HCT116 (cell line): ENCODE data around the gene C20orf144. TPM values are rescaled to one million over a fixed set of nuclear protein-coding genes. Genes with fewer than 3 reads are reported as not detected.

Experiments
- ATAC-seq: fragments of 200-7000 bp; cut with Tn5 transposase; 2 replicates; pipeline ENCODE4 v1.9.1; 2020; ENCODE audit warnings: mild to moderate bottlenecking, moderate library complexity
- BruUV-seq: library from RNA; stranded (reverse); fragments of 400-500 nt; replicated peaks from 2 replicates; lab custom pipeline; 2021; lab: Mats Ljungman, UMichigan
- CTCF ChIA-PET: fragments of 300-600 bp; sonication (Branson Sonifier 250); formaldehyde crosslinking; loops from one replicate; lab custom pipeline; 2021; ENCODE audit warnings: antibody characterized with exemption; lab: Charles Lee
- POLR2A ChIA-PET: fragments of 300-600, 350-600 bp; sonication (Branson Sonifier 250); formaldehyde crosslinking; loops from one replicate; lab custom pipeline; 2021; ENCODE audit warnings: antibody characterized with exemption; lab: Charles Lee
- RAD21 ChIA-PET, 2 experiments: fragments of 300-600 bp; sonication (Branson Sonifier 250); formaldehyde crosslinking; loops; one replicate each; lab custom pipeline; 2023; ENCODE audit warnings: low total read pairs in 2 of 2; ENCODE audit not compliant: uncharacterized antibody in 2 of 2, unreplicated experiment in 2 of 2, low non-redundant PET in 1 of 2; lab: Charles Lee
- DNase-seq: peaks from one replicate; pipeline ENCODE4 v3.0.0-alpha.2; 2010; ENCODE audit warnings: low read depth, low spot score
- H2AFZ ChIP-seq: fragments of 200-600 bp; shearing (Covaris generic), sonication (generic); 2 replicates; pipeline ENCODE4 v1.6.1; 2017; ENCODE audit warnings: low read depth, mixed run types, mixed read lengths, antibody characterized with exemption, low read length; ENCODE audit not compliant: poor library complexity, severe bottlenecking
- H3K27ac ChIP-seq: 2 replicates; pipeline ENCODE4 v1.5.1; 2012; ENCODE audit warnings: low read depth, low read length
- H3K27me3 ChIP-seq: fragments of 200-600 bp; sonication (generic); 2 replicates; pipeline ENCODE4 v1.6.1; 2016; ENCODE audit warnings: mixed run types, low read length, mixed read lengths; ENCODE audit not compliant: insufficient read depth
- H3K36me3 ChIP-seq, 2 experiments: fragments of 200-500 bp in 1 of 2; fragments of 200-600 bp in 1 of 2; sonication (Bioruptor generic) in 1 of 2; sonication (generic) in 1 of 2; 2 replicates each; pipeline versions ENCODE4 v1.5.1 to v1.6.1; 2014 to 2016; ENCODE audit warnings: low read length in 2 of 2, inconsistent platforms in 1 of 2, mixed read lengths in 1 of 2, mixed run types in 1 of 2; ENCODE audit not compliant: insufficient read depth in 2 of 2, control insufficient read depth in 1 of 2
- H3K4me1 ChIP-seq, 2 experiments: fragments of 200-600 bp in 1 of 2; sonication (generic) in 1 of 2; 2 replicates each; pipeline versions ENCODE4 v1.5.1 to v1.6.1; 2012 to 2017; ENCODE audit warnings: low read length in 2 of 2, inconsistent platforms in 1 of 2, mild to moderate bottlenecking in 1 of 2, mixed read lengths in 1 of 2, mixed run types in 1 of 2, moderate library complexity in 1 of 2; ENCODE audit not compliant: insufficient read depth in 2 of 2, control insufficient read depth in 1 of 2
- H3K4me2 ChIP-seq: fragments of 200-600 bp; sonication (generic); 2 replicates; pipeline ENCODE4 v1.6.1; 2017; ENCODE audit warnings: mixed run types, low read length, mixed read lengths
- H3K4me3 ChIP-seq, 2 experiments: fragments of 200-600 bp in 1 of 2; sonication (generic) in 1 of 2; replicated peaks in 1 of 2; 2 replicates each; pipeline ENCODE4 v1.5.1; 2011 to 2016; ENCODE audit warnings: low read length in 2 of 2, control low read depth in 1 of 2, low read depth in 1 of 2, mild to moderate bottlenecking in 1 of 2, mixed read lengths in 1 of 2, mixed run types in 1 of 2
- H3K79me2 ChIP-seq: fragments of 200-600 bp; sonication (generic); 2 replicates; pipeline ENCODE4 v1.6.1; 2017; ENCODE audit warnings: mild to moderate bottlenecking, mixed run types, low read length, moderate library complexity, mixed read lengths; ENCODE audit not compliant: insufficient read depth
- H3K9ac ChIP-seq: fragments of 200-600 bp; sonication (generic); 2 replicates; pipeline ENCODE4 v1.6.1; 2016; ENCODE audit warnings: low read length, mixed read lengths
- H3K9me2 ChIP-seq: fragments of 200-600 bp; sonication (generic), shearing (Covaris generic); 2 replicates; pipeline ENCODE4 v1.6.1; 2017; ENCODE audit warnings: mixed run types, mild to moderate bottlenecking, moderate library complexity; ENCODE audit not compliant: insufficient read depth
- H3K9me3 ChIP-seq, 2 experiments: fragments of 200-500 bp in 1 of 2; fragments of 200-600 bp in 1 of 2; sonication (Bioruptor generic) in 1 of 2; sonication (generic) in 1 of 2; 2 replicates each; pipeline ENCODE4 v1.6.1; 2014 to 2017; ENCODE audit warnings: low read length in 2 of 2, mixed read lengths in 2 of 2, inconsistent platforms in 1 of 2, low read depth in 1 of 2, mild to moderate bottlenecking in 1 of 2, mixed run types in 1 of 2, moderate library complexity in 1 of 2; ENCODE audit not compliant: control insufficient read depth in 1 of 2, insufficient read depth in 1 of 2
- H4K20me1 ChIP-seq: fragments of 200-600 bp; sonication (generic), shearing (Covaris generic); 2 replicates; pipeline ENCODE4 v1.6.1; 2017; ENCODE audit warnings: mixed run types, mild to moderate bottlenecking, moderate library complexity; ENCODE audit not compliant: insufficient read depth
- CBX3 ChIP-seq: IDR thresholded peaks from 2 replicates; pipeline ENCODE4 v1.6.1; 2012; ENCODE audit warnings: low read depth
- CEBPB ChIP-seq: IDR thresholded peaks from 2 replicates; pipeline ENCODE4 v1.6.1; 2012; ENCODE audit warnings: low read depth
- EGR1 ChIP-seq: IDR thresholded peaks from 2 replicates; pipeline ENCODE4 v1.6.1; 2012; ENCODE audit warnings: low read depth
- ELF1 ChIP-seq: IDR thresholded peaks from 2 replicates; pipeline ENCODE4 v1.6.1; 2012; ENCODE audit warnings: low read depth, borderline replicate concordance
- JUND ChIP-seq: IDR thresholded peaks from 2 replicates; pipeline ENCODE4 v1.6.1; 2012
- POLR2A ChIP-seq: IDR thresholded peaks from 2 replicates; pipeline ENCODE4 v1.7.0; 2011; ENCODE audit warnings: borderline replicate concordance; ENCODE audit not compliant: insufficient read depth, insufficient read length; ENCODE audit errors: extremely low read depth
- POLR2AphosphoS5 ChIP-seq: IDR thresholded peaks from 2 replicates; pipeline ENCODE4 v1.6.1; 2011; ENCODE audit warnings: mild to moderate bottlenecking, low read depth, low read length, moderate library complexity
- RAD21 ChIP-seq: IDR thresholded peaks from 2 replicates; pipeline ENCODE4 v1.6.1; 2012; ENCODE audit warnings: low read depth, mild to moderate bottlenecking
- SIN3A ChIP-seq: IDR thresholded peaks from 2 replicates; pipeline ENCODE4 v1.6.1; 2012; ENCODE audit warnings: low read depth
- SP1 ChIP-seq: IDR thresholded peaks from 2 replicates; pipeline ENCODE4 v1.6.1; 2012; ENCODE audit warnings: low read depth
- YY1 ChIP-seq: IDR thresholded peaks from 2 replicates; pipeline ENCODE4 v1.6.1; 2011; ENCODE audit warnings: low read length, low read depth, moderate library complexity, mild to moderate bottlenecking; ENCODE audit not compliant: insufficient replicate concordance; ENCODE audit errors: extremely low read depth
- ZFX ChIP-seq: fragments of 450-650 bp; IDR thresholded peaks from 2 replicates; pipeline ENCODE4 v1.6.1; 2017
- intact Hi-C: fragments of 100-400 bp; cut with micrococcal nuclease; formaldehyde crosslinking; loops from 2 replicates; pipeline ENCODE4 v1.10.0; 2022
- total RNA-seq: library from RNA; stranded (reverse); gene quantifications from one replicate; pipeline ENCODE4 v1.2.1, GENCODE V29; 2021; ENCODE audit not compliant: unreplicated experiment
- TF ChIP-seq, protein P1 (sequence below): IDR thresholded peaks from 2 replicates; pipeline ENCODE4 v1.6.1; 2012
- TF ChIP-seq, protein P2 (sequence below): IDR thresholded peaks from 2 replicates; pipeline ENCODE4 v1.6.1; 2011; ENCODE audit warnings: mild to moderate bottlenecking, low read length, moderate library complexity; ENCODE audit not compliant: insufficient replicate concordance; ENCODE audit errors: extremely low read depth
- TF ChIP-seq, protein P3 (sequence below): IDR thresholded peaks from 2 replicates; pipeline ENCODE4 v1.6.1; 2012

Gene C20orf144
- total RNA-seq, 1 experiment from 2014 or later = 0.37 TPM

DNA sequence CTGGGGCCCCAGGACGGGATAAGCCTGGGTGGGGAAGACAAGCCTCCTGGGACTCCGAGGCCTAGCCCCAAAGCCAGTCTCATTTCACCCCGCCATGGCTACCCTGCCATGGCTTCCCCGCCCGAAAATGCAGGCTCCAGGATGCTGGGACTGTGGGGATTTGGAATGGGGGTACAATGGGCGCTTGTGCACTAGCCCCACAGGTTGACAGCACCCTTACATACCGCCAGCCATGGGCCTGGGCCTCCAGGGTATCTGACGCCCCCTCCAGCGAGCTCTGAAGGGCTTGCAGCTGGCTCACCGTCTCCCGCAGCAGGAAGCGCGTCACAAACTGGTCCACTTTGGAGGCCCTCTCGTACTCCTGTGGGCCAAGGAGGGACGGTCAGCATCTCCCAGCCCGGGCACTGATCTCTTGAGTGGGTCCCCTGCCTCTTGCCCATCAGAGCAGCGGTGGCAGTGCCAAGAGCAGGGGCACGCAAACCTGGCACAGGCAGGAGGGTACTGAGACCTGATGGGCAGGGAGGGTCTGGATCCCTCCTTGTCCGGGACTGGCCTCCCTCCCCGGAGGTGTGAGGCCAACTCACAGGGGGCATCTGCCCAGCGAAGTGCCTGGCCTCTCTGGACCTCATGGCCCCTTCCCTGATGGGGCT lies 2.0 kb upstream of the C20orf144 start:
- CTCF ChIA-PET = no interaction called here
- no peak for DNase-seq
- Histone ChIP-seq H3K4me3 (no peak overlapping the region), H3K79me2 (peaks cover 6% of the 10 kb centered on the region; the same call in 1 of the 2 replicates), H3K27me3 (no peaks in the 10 kb centered on the region), H3K4me1 (peaks cover 9 to 22% of the 10 kb centered on the region in 2 experiments), H3K36me3 (peaks cover 0 to 3% of the 10 kb centered on the region in 2 experiments; a peak in 1 of 4 replicates), H3K9me3 (no peaks in the 10 kb centered on the region), H3K9ac (no peak overlapping the region), H3K9me2 (no peaks in the 10 kb centered on the region), H3K4me2 (no peak overlapping the region), H4K20me1 (no peaks in the 10 kb centered on the region), H3K27ac (no peak overlapping the region), H2AFZ (no peak overlapping the region)
- intact Hi-C loops = no loop called here
- POLR2A ChIA-PET = no interaction called here
- no peak for ATAC-seq
- BruUV-seq = no TSS peak
- RAD21 ChIA-PET = no interaction called here
- TF ChIP-seq SIN3A = no peak
- TF ChIP-seq POLR2AphosphoS5 = no peak

- Histone ChIP-seq H3K4me1 (peaks cover 9 to 22% of the 10 kb centered on the region in 2 experiments), H3K9me2 (no peaks in the 10 kb centered on the region), H3K4me3 (no peak overlapping the region), H3K79me2 (peaks cover 6% of the 10 kb centered on the region; the same call in 1 of the 2 replicates), H3K27me3 (no peaks in the 10 kb centered on the region), H3K9me3 (no peaks in the 10 kb centered on the region), H2AFZ (no peak overlapping the region), H3K9ac (no peak overlapping the region), H3K36me3 (peaks cover 0 to 3% of the 10 kb centered on the region in 2 experiments; a peak in 1 of 4 replicates), H3K4me2 (no peak overlapping the region), H4K20me1 (no peaks in the 10 kb centered on the region), H3K27ac (no peak overlapping the region)
- BruUV-seq = no TSS peak
- ATAC-seq (no peak), DNase-seq (no peak)
- POLR2A ChIA-PET = no interaction called here
- RAD21 ChIA-PET = interaction anchor here in 1 of 2 experiments (0.6 kb wide), 1 partner anchor 217 kb away, joined by 5 read pairs; the partner anchor contains the start of gene SNTA1
- intact Hi-C loops = no loop called here
- TF ChIP-seq, protein P1, sequence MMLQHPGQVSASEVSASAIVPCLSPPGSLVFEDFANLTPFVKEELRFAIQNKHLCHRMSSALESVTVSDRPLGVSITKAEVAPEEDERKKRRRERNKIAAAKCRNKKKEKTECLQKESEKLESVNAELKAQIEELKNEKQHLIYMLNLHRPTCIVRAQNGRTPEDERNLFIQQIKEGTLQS = no peak
- no peak for TF ChIP-seq POLR2AphosphoS5
- TF ChIP-seq CEBPB = no peak
- TF ChIP-seq JUND = no peak
- TF ChIP-seq CBX3 = no peak
- TF ChIP-seq, protein P2, sequence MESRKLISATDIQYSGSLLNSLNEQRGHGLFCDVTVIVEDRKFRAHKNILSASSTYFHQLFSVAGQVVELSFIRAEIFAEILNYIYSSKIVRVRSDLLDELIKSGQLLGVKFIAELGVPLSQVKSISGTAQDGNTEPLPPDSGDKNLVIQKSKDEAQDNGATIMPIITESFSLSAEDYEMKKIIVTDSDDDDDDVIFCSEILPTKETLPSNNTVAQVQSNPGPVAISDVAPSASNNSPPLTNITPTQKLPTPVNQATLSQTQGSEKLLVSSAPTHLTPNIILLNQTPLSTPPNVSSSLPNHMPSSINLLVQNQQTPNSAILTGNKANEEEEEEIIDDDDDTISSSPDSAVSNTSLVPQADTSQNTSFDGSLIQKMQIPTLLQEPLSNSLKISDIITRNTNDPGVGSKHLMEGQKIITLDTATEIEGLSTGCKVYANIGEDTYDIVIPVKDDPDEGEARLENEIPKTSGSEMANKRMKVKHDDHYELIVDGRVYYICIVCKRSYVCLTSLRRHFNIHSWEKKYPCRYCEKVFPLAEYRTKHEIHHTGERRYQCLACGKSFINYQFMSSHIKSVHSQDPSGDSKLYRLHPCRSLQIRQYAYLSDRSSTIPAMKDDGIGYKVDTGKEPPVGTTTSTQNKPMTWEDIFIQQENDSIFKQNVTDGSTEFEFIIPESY = no peak
- TF ChIP-seq RAD21 = no peak
- no peak for TF ChIP-seq ZFX
- TF ChIP-seq YY1 = no peak
- TF ChIP-seq EGR1 = no peak
- TF ChIP-seq, protein P3, sequence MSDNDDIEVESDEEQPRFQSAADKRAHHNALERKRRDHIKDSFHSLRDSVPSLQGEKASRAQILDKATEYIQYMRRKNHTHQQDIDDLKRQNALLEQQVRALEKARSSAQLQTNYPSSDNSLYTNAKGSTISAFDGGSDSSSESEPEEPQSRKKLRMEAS = no peak
- no peak for TF ChIP-seq POLR2A
- no peak for TF ChIP-seq ELF1
- no peak for TF ChIP-seq SP1
- CTCF ChIA-PET = no interaction called here
These were observed 1.5 kb upstream of the C20orf144 start for GRCh38 chr20:33660685-33661058.
